Memory B cell (primary cell): ENCODE data around the gene DCHS1.
"Not testable (repeated sequence)": the region's sequence is repeated elsewhere in the genome, so short reads cannot be mapped to it uniquely, and the experiment has no call there.

Source experiments
- ATAC-seq: fragments of 150-1000 bp; cut with Tn5 transposase; 2 replicates; pipeline ENCODE4 v1.10.0; 2021; ENCODE audit warnings: low read depth, mild to moderate bottlenecking, moderate library complexity
- DNase-seq, 2 donors: peaks; one replicate each; pipeline ENCODE4 v3.0.0; 2022; ENCODE audit warnings: low spot score in 2 of 2
- H3K27ac Mint-ChIP-seq: one replicate; pipeline ENCODE4 v1.8.0; 2022; ENCODE audit warnings: mild to moderate bottlenecking, moderate library complexity, mixed read lengths
- H3K27me3 Mint-ChIP-seq: one replicate; pipeline ENCODE4 v1.8.0; 2022; ENCODE audit warnings: mixed read lengths
- H3K36me3 Mint-ChIP-seq: one replicate; pipeline ENCODE4 v1.8.0; 2022; ENCODE audit warnings: mild to moderate bottlenecking, mixed read lengths
- H3K4me1 Mint-ChIP-seq: one replicate; pipeline ENCODE4 v1.8.0; 2022; ENCODE audit warnings: mixed read lengths
- H3K4me3 Mint-ChIP-seq: one replicate; pipeline ENCODE4 v1.8.0; 2022; ENCODE audit warnings: mild to moderate bottlenecking, moderate library complexity, mixed read lengths
- H3K9me3 Mint-ChIP-seq: one replicate; pipeline ENCODE4 v1.8.0; 2022; ENCODE audit warnings: mixed read lengths

Gene DCHS1, protein sequence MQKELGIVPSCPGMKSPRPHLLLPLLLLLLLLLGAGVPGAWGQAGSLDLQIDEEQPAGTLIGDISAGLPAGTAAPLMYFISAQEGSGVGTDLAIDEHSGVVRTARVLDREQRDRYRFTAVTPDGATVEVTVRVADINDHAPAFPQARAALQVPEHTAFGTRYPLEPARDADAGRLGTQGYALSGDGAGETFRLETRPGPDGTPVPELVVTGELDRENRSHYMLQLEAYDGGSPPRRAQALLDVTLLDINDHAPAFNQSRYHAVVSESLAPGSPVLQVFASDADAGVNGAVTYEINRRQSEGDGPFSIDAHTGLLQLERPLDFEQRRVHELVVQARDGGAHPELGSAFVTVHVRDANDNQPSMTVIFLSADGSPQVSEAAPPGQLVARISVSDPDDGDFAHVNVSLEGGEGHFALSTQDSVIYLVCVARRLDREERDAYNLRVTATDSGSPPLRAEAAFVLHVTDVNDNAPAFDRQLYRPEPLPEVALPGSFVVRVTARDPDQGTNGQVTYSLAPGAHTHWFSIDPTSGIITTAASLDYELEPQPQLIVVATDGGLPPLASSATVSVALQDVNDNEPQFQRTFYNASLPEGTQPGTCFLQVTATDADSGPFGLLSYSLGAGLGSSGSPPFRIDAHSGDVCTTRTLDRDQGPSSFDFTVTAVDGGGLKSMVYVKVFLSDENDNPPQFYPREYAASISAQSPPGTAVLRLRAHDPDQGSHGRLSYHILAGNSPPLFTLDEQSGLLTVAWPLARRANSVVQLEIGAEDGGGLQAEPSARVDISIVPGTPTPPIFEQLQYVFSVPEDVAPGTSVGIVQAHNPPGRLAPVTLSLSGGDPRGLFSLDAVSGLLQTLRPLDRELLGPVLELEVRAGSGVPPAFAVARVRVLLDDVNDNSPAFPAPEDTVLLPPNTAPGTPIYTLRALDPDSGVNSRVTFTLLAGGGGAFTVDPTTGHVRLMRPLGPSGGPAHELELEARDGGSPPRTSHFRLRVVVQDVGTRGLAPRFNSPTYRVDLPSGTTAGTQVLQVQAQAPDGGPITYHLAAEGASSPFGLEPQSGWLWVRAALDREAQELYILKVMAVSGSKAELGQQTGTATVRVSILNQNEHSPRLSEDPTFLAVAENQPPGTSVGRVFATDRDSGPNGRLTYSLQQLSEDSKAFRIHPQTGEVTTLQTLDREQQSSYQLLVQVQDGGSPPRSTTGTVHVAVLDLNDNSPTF (N-terminal part only)

DNA sequence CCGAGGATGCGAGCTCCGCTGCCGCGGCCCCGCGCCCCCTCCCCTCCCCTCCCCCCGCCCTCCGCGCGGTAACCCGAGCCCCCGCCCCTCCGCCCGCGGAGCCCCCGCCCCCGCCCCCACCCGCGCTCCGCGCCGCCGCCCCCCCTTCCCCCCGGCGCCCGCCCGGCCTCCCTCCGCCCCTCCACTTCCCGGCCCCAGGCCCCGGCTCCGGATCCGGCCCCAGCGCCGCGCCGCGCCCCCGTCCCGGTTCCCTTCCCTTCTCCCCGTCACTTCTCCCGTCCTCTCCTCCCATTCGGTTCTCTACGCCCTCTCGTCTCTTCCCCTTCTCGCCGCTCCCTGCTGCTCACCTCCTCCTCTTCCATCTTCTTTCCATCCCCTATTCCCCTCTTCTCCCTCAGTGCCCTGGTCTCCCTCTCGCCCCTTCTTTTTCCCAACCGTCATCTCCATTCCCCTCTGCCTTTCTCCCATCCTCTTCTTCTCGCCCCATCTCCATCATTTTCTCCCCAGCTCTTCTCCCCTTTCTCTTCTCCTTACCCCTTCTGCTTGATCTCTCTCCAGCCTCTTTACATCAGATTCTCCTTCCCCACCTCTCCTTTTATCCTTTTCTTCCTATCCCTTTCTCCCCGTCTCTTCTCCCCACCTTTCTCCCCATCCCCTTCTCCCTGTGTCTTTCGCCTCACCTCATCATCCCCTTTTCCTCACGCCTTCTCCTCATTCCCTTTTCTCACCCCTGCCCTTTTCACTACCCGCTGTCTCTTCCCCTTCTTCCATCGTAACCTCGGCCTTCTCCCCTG, at the start of gene DCHS1:
DCHS1 (minus strand) TSS at position 20 of the 794 bp plus-strand sequence. CDS start 14,196 bp downstream, outside the sequence.
- peaks cover 11% of the 10 kb centered on the region for H3K27me3 Mint-ChIP-seq
- no peaks in the 10 kb centered on the region for H3K9me3 Mint-ChIP-seq
- H3K4me3 Mint-ChIP-seq = peak within 1 kb of the TSS; percentile 87
- H3K4me1 Mint-ChIP-seq = peaks cover 8% of the 10 kb centered on the region
- H3K27ac Mint-ChIP-seq = peak within 1 kb of the TSS; percentile 63
- H3K36me3 Mint-ChIP-seq = peaks cover 6% of the 10 kb centered on the region
- DNase-seq = no peak
- ATAC-seq = no peak

- no peaks in the 10 kb centered on the region for H3K9me3 Mint-ChIP-seq
- H3K4me1 Mint-ChIP-seq = peaks cover 16% of the 10 kb centered on the region
- ATAC-seq (peak; percentile 53), DNase-seq (no peak)
- no peaks in the 10 kb centered on the region for H3K27me3 Mint-ChIP-seq
- H3K36me3 Mint-ChIP-seq = peaks cover 4% of the 10 kb centered on the region
- no peak overlapping the region for H3K27ac Mint-ChIP-seq
- H3K4me3 Mint-ChIP-seq = no peak overlapping the region
Observed at GRCh38 chr11:6703247-6704063, 47.8 kb upstream of the DCHS1 start.

GRCh38 chr11:6701955-6702354, 46.3 kb upstream of the DCHS1 start:
- not testable (repeated sequence) for H3K4me3 Mint-ChIP-seq, H3K36me3 Mint-ChIP-seq, H3K9me3 Mint-ChIP-seq, H3K27me3 Mint-ChIP-seq, DNase-seq, ATAC-seq, H3K27ac Mint-ChIP-seq
- peaks cover 12% of the 10 kb centered on the region for H3K4me1 Mint-ChIP-seq

DNA sequence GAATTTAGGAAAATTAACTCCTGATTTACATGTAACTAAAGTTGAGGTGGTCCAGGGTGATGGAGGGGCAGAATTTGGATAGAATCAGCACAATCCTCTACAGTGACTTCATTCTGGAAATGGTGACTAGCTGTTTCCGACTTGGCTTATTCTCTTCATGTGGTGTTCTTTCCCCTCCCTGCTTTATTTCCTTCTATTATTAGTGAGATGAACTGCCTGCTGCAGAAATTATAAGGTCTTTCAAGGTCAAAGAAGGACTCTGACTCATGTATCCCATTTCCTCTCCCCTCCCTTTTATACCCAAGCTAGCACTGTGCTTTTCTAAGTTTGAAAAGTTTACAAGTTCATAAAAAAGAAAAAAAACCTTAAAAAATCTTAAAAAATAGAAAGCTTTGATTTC, 39.8 kb upstream of the DCHS1 start:
- no peak for DNase-seq
- no peak overlapping the region for H3K27ac Mint-ChIP-seq

DNA sequence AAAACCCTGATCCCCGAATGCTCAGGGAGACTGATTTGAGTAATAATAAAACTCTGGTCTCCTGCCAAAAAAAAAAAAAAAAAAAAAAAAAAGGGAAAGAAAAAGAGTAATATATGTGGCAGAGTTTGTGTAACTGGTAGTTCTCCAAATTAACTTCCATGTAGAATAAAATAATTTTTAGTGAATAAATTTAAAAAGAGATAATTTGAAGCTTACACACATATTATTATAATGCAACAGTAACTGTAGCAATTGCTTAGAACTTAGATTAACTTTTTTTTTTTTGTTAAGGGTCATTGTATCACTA, 38.6 kb upstream of the DCHS1 start:
- Mint-ChIP-seq H3K4me3 (no peak overlapping the region), H3K27me3 (no peaks in the 10 kb centered on the region), H3K36me3 (peaks cover 3% of the 10 kb centered on the region), H3K27ac (no peak overlapping the region), H3K4me1 (no peaks in the 10 kb centered on the region), H3K9me3 (no peaks in the 10 kb centered on the region)
- ATAC-seq = no peak
- no peak for DNase-seq

More for the DNA sequence above, 39.8 kb upstream of the DCHS1 start:
- H3K4me3 Mint-ChIP-seq = no peak overlapping the region
- no peaks in the 10 kb centered on the region for H3K27me3 Mint-ChIP-seq
- ATAC-seq = no peak
- H3K9me3 Mint-ChIP-seq = no peaks in the 10 kb centered on the region
- peaks cover 5% of the 10 kb centered on the region for H3K36me3 Mint-ChIP-seq
- H3K4me1 Mint-ChIP-seq = no peaks in the 10 kb centered on the region

GRCh38 chr11:6693342-6694228, 38.0 kb upstream of the DCHS1 start:
- Mint-ChIP-seq H3K36me3 (peaks cover 3% of the 10 kb centered on the region), H3K4me3 (no peak overlapping the region), H3K9me3 (no peaks in the 10 kb centered on the region), H3K27me3 (no peaks in the 10 kb centered on the region), H3K4me1 (no peaks in the 10 kb centered on the region), H3K27ac (no peak overlapping the region)
- DNase-seq = no peak
- no peak for ATAC-seq

GRCh38 chr11:6692128-6692527, 36.5 kb upstream of the DCHS1 start:
- Mint-ChIP-seq H3K4me1 (no peaks in the 10 kb centered on the region), H3K27ac (no peak overlapping the region), H3K4me3 (no peak overlapping the region), H3K9me3 (no peaks in the 10 kb centered on the region), H3K27me3 (no peaks in the 10 kb centered on the region), H3K36me3 (no peaks in the 10 kb centered on the region)
- DNase-seq = no peak
- no peak for ATAC-seq

DNA sequence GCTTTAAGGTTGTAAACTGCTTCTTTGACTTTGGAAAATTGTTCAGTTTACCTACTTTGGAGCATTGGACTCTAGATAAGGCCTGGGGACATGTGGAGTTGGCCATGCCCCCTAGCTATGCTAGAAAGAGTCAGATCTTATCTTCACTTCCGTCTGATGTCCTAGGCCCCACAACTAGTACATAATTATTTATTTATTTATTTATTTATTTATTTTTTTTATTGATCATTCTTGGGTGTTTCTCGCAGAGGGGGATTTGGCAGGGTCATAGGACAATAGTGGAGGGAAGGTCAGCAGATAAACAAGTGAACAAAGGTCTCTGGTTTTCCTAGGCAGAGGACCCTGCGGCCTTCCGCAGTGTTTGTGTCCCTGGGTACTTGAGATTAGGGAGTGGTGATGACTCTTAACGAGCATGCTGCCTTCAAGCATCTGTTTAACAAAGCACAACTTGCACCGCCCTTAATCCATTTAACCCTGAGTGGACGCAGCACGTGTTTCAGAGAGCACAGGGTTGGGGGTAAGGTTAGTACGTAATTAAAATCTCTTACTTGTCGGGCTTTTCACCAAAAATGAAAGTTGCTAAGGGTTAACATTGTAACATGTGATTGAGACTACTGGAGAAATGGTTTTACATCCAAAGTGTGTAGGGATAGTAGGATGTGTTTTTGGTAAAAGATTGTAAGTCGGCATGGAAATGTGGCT, 35.0 kb upstream of the DCHS1 start:
- H3K9me3 Mint-ChIP-seq, H3K4me1 Mint-ChIP-seq, H3K4me3 Mint-ChIP-seq, H3K27me3 Mint-ChIP-seq, H3K27ac Mint-ChIP-seq, ATAC-seq, H3K36me3 Mint-ChIP-seq, DNase-seq: not testable (repeated sequence)

GRCh38 chr11:6687876-6688275, 32.3 kb upstream of the DCHS1 start:
- H3K27ac Mint-ChIP-seq = no peak overlapping the region
- H3K36me3 Mint-ChIP-seq = no peaks in the 10 kb centered on the region
- no peaks in the 10 kb centered on the region for H3K27me3 Mint-ChIP-seq
- no peak overlapping the region for H3K4me3 Mint-ChIP-seq
- ATAC-seq (no peak), DNase-seq (no peak)
- H3K9me3 Mint-ChIP-seq = no peaks in the 10 kb centered on the region
- H3K4me1 Mint-ChIP-seq = peaks cover 4% of the 10 kb centered on the region

DNA sequence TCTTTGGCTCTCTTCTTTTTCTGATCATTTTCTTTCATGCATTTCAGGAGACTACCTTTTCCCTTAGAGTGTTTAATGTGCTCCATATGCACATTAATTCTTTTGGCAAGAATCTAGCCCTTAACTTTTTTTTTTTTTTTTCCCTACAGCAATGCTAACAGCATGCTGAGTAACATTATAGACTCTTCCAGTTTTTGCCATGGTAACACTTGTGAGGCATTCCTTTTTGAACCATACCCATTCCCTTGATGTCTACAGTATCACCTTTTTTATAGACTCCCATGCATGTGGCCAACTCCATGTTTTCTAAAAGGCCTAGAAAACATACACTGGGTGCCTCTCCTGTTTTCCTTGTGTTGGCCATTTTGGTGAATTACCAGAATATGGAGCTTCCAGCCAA, 30.4 kb upstream of the DCHS1 start:
- Mint-ChIP-seq H3K4me3 (no peak overlapping the region), H3K9me3 (no peaks in the 10 kb centered on the region), H3K4me1 (peaks cover 7% of the 10 kb centered on the region), H3K36me3 (peaks cover 2% of the 10 kb centered on the region), H3K27me3 (no peaks in the 10 kb centered on the region), H3K27ac (no peak overlapping the region)
- DNase-seq (no peak), ATAC-seq (no peak)

DNA sequence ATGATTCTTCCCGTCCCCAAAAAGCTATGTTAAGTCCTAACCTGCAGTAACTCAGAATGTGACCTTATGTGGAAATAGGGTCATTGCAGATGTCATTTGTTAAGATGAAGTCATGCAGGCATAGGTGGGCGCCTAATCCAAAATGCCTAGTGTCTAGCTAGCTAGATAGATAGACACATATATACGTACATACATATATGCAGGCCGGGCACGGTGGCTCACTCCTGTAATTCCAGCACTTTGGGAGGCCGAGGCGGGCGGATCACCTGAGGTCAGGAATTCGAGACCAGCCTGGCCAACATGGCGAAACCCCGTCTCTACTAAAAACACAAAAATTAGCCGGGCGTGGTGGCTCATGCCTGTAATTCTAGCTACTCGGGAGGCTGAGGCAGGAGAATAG, 28.5 kb upstream of the DCHS1 start:
- DNase-seq, H3K9me3 Mint-ChIP-seq, H3K36me3 Mint-ChIP-seq, ATAC-seq, H3K27me3 Mint-ChIP-seq: not testable (repeated sequence)
- Mint-ChIP-seq H3K27ac (peak overlapping the region; percentile 93), H3K4me1 (peaks cover 10% of the 10 kb centered on the region), H3K4me3 (peak overlapping the region; percentile 66)
